HepG2 (cell line): ENCODE measurements around the gene SRD5A1. TPM values are rescaled to one million over a fixed set of nuclear protein-coding genes. Genes with fewer than 3 reads are reported as not detected.

Experiments used
- AHDC1 ChIP-seq: sonication (generic); formaldehyde crosslinking; IDR thresholded peaks from 2 replicates; pipeline ENCODE4 v1.5.1; 2020; ENCODE audit warnings: mild to moderate bottlenecking, missing genetic modification reagents, borderline replicate concordance
- HNF1B ChIP-seq: sonication (generic); formaldehyde crosslinking; IDR thresholded peaks from 2 replicates; pipeline ENCODE4 v1.5.1; 2020; ENCODE audit warnings: mild to moderate bottlenecking, moderate library complexity, missing genetic modification reagents
- TARDBP ChIP-seq: sonication (generic); formaldehyde crosslinking; IDR thresholded peaks from 2 replicates; pipeline ENCODE4 v1.8.0; 2022; ENCODE audit warnings: mild to moderate bottlenecking, missing genetic modification reagents
- USF2 ChIP-seq, 2 experiments: sonication (generic) in 1 of 2; formaldehyde crosslinking in 1 of 2; IDR thresholded peaks; 2 replicates each; pipeline versions ENCODE4 v1.5.1 to v1.6.1; 2011 to 2020; ENCODE audit warnings: borderline replicate concordance in 1 of 2, low read depth in 1 of 2, low read length in 1 of 2, mild to moderate bottlenecking in 1 of 2, missing genetic modification reagents in 1 of 2, moderate library complexity in 1 of 2
- polyA plus RNA-seq, 8 experiments: library from polyadenylated mRNA; depleted of rRNA in 3 of 8; stranded (reverse) in 7 of 8; unstranded in 1 of 8; fragments of >200 nt; fragmentation: Illumina TruSeq in 4 of 8; extraction: Trizol in 4 of 8; gene quantifications; 2 replicates each; pipeline versions ENCODE4 v1.2.1 to v1.2.3, GENCODE V29; 2011 to 2016; ENCODE audit warnings: low read depth in 4 of 8, missing spikeins in 1 of 8, mixed read lengths in 1 of 8; ENCODE audit not compliant: insufficient read depth in 1 of 8
- total RNA-seq, 5 experiments: library from RNA; depleted of rRNA; stranded (reverse); fragments of >200 nt; fragmentation: Illumina TruSeq; extraction: Trizol; gene quantifications; 2 replicates each; pipeline ENCODE4 v1.2.3, GENCODE V29; 2016; ENCODE audit warnings: low read depth in 1 of 5
- TF ChIP-seq, protein P1 (sequence below): sonication (generic); formaldehyde crosslinking; IDR thresholded peaks from 2 replicates; pipeline ENCODE4 v1.8.0; 2022; ENCODE audit warnings: missing genetic modification reagents, mild to moderate bottlenecking, borderline replicate concordance
- TF ChIP-seq, protein P2 (sequence below): sonication (generic); formaldehyde crosslinking; conservative IDR thresholded peaks from 2 replicates; pipeline ENCODE4 v1.4.0; 2020; ENCODE audit warnings: mild to moderate bottlenecking, missing genetic modification reagents, moderate library complexity

The SRD5A1 gene
- total and polyA plus RNA-seq, 2 of the 13 experiments (the other 11 are each of a cell fraction or from before 2014, with no cell fraction given), result 6.1 to 9.9 TPM

- TF ChIP-seq USF2 (IDR thresholded peaks at IDR 0.05; ENCODE audit: low read depth, low read length), result peak; percentile 5; the same call in 1 of the 2 replicates
- peak; percentile 56; the same call in 1 of the 2 replicates for TF ChIP-seq USF2 (CRISPR knock-in tag; IDR thresholded peaks at IDR 0.05; ENCODE audit: borderline replicate concordance)
- peak; percentile 76; the same call in 1 of the 2 replicates for TF ChIP-seq TARDBP (CRISPR knock-in tag)
- TF ChIP-seq, protein P1, sequence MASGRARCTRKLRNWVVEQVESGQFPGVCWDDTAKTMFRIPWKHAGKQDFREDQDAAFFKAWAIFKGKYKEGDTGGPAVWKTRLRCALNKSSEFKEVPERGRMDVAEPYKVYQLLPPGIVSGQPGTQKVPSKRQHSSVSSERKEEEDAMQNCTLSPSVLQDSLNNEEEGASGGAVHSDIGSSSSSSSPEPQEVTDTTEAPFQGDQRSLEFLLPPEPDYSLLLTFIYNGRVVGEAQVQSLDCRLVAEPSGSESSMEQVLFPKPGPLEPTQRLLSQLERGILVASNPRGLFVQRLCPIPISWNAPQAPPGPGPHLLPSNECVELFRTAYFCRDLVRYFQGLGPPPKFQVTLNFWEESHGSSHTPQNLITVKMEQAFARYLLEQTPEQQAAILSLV (CRISPR knock-in tag), result peak; percentile 95; the same call in 1 of the 2 replicates
- no peak for TF ChIP-seq HNF1B (CRISPR knock-in tag)
- TF ChIP-seq, protein P2, sequence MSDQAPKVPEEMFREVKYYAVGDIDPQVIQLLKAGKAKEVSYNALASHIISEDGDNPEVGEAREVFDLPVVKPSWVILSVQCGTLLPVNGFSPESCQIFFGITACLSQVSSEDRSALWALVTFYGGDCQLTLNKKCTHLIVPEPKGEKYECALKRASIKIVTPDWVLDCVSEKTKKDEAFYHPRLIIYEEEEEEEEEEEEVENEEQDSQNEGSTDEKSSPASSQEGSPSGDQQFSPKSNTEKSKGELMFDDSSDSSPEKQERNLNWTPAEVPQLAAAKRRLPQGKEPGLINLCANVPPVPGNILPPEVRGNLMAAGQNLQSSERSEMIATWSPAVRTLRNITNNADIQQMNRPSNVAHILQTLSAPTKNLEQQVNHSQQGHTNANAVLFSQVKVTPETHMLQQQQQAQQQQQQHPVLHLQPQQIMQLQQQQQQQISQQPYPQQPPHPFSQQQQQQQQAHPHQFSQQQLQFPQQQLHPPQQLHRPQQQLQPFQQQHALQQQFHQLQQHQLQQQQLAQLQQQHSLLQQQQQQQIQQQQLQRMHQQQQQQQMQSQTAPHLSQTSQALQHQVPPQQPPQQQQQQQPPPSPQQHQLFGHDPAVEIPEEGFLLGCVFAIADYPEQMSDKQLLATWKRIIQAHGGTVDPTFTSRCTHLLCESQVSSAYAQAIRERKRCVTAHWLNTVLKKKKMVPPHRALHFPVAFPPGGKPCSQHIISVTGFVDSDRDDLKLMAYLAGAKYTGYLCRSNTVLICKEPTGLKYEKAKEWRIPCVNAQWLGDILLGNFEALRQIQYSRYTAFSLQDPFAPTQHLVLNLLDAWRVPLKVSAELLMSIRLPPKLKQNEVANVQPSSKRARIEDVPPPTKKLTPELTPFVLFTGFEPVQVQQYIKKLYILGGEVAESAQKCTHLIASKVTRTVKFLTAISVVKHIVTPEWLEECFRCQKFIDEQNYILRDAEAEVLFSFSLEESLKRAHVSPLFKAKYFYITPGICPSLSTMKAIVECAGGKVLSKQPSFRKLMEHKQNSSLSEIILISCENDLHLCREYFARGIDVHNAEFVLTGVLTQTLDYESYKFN (CRISPR knock-in tag), result 0 out of 2 replicates have a peak, but pooled peaks have one; percentile 30
- TF ChIP-seq AHDC1, result 0 out of 2 replicates have a peak, but pooled peaks have one; percentile 55
These were observed 79.5 kb downstream of the SRD5A1 start (continued) for GRCh38 chr5:6712577-6713273.
